ENCODE measurements around the gene CXorf38.
"Not testable (repeated sequence)": the region's sequence is repeated elsewhere in the genome, so short reads cannot be mapped to it uniquely, and the experiment has no call there.

Gene CXorf38

GRCh38 chrX:40628506-40628905 lies 18.9 kb downstream of the CXorf38 start:
- DNase-seq (ENCODE audit: low read depth in 2 of 2) = no peak

- DNase-seq (ENCODE audit: low read depth in 2 of 2) = no peak
Observed at GRCh38 chrX:40625294-40625693, 22.1 kb downstream of the CXorf38 start.

- no peak for DNase-seq (ENCODE audit: low read depth in 2 of 2)
Observed at GRCh38 chrX:40623665-40624064, 23.7 kb downstream of the CXorf38 start.

- DNase-seq (ENCODE audit: low read depth in 2 of 2) = no peak
Observed at GRCh38 chrX:40623139-40623536, 24.2 kb downstream of the CXorf38 start, which contains the start of gene MPC1L. TSS of gene MPC1L (plus strand) at chrX:40623428. CDS start at chrX:40623566, 138 bp downstream.

GRCh38 chrX:40622479-40623138 lies 24.8 kb downstream of the CXorf38 start:
- DNase-seq (ENCODE audit: low read depth in 2 of 2) = no peak

- no peak for DNase-seq (ENCODE audit: low read depth in 2 of 2)
Observed at GRCh38 chrX:40617566-40617965, 29.8 kb downstream of the CXorf38 start.

- DNase-seq (ENCODE audit: low read depth in 2 of 2) = no peak
Observed at GRCh38 chrX:40615976-40616375, 31.4 kb downstream of the CXorf38 start.

- DNase-seq (ENCODE audit: low read depth in 2 of 2) = no peak
Observed at GRCh38 chrX:40612511-40612910, 34.9 kb downstream of the CXorf38 start.

- DNase-seq (ENCODE audit: low read depth in 2 of 2) = no peak
Observed at GRCh38 chrX:40607381-40607780, 40.0 kb downstream of the CXorf38 start.

- DNase-seq (ENCODE audit: low read depth in 2 of 2) = no peak
Observed at GRCh38 chrX:40603446-40603845, 43.9 kb downstream of the CXorf38 start.

GRCh38 chrX:40589616-40590321 lies 57.6 kb downstream of the CXorf38 start:
- DNase-seq (ENCODE audit: low read depth in 2 of 2) = not testable (repeated sequence)

GRCh38 chrX:40587623-40588022 lies 59.7 kb downstream of the CXorf38 start:
- not testable (repeated sequence) for DNase-seq (ENCODE audit: low read depth in 2 of 2)

- no peak for DNase-seq (ENCODE audit: low read depth in 2 of 2)
Observed at GRCh38 chrX:40582811-40583210, 64.5 kb downstream of the CXorf38 start.

GRCh38 chrX:40582178-40582577 lies 65.2 kb downstream of the CXorf38 start:
- not testable (repeated sequence) for DNase-seq (ENCODE audit: low read depth in 2 of 2)

GRCh38 chrX:40581336-40581920 lies 65.9 kb downstream of the CXorf38 start:
- DNase-seq (ENCODE audit: low read depth in 2 of 2) = no peak

- peak; percentile 77 to 78 for DNase-seq (ENCODE audit: low read depth in 2 of 2)
Observed at GRCh38 chrX:40580537-40581335, 66.6 kb downstream of the CXorf38 start, which contains the start of gene ATP6AP2. TSS of gene ATP6AP2 (plus strand) at chrX:40580970. CDS start at chrX:40581066, 96 bp downstream.

GRCh38 chrX:40579900-40580536 lies 67.3 kb downstream of the CXorf38 start:
- DNase-seq (ENCODE audit: low read depth in 2 of 2) = no peak

GRCh38 chrX:40579141-40579540 lies 68.2 kb downstream of the CXorf38 start:
- DNase-seq (ENCODE audit: low read depth in 2 of 2) = no peak

- DNase-seq (ENCODE audit: low read depth in 2 of 2) = no peak
Observed at GRCh38 chrX:40578039-40578695, 69.2 kb downstream of the CXorf38 start.
